Brain microvascular endothelial cell (primary cell): Measurements from ENCODE around the gene TAF4.

Experiments
- DNase-seq: peaks from one replicate; pipeline ENCODE4 v3.0.0-alpha.2; 2020
- H3K27ac ChIP-seq: fragments of 250-450 bp; sonication (Bioruptor Pico); 2 replicates; pipeline ENCODE4 v1.5.1; 2020; ENCODE audit warnings: mild to moderate bottlenecking, moderate library complexity
- H3K27me3 ChIP-seq: fragments of 250-450 bp; sonication (Bioruptor Pico); replicated peaks from 2 replicates; pipeline ENCODE4 v1.5.1; 2020; ENCODE audit warnings: mild to moderate bottlenecking
- H3K36me3 ChIP-seq: fragments of 250-450 bp; sonication (Bioruptor Pico); replicated peaks from 2 replicates; pipeline ENCODE4 v1.5.1; 2020; ENCODE audit warnings: mild to moderate bottlenecking
- H3K4me3 ChIP-seq: 2 replicates; pipeline ENCODE4 v1.5.1; 2011; ENCODE audit warnings: low read depth, mild to moderate bottlenecking, control low read depth, low read length, moderate library complexity
- in situ Hi-C: cut with HindIII; loops from 2 replicates; pipeline ENCODE4 v1.10.0; 2017; ENCODE audit warnings: low sequenced_read_pairs, low pct_ligation_motif_present
- TF ChIP-seq, protein P1 (sequence below): IDR thresholded peaks from 2 replicates; pipeline ENCODE4 v1.5.1; 2011; ENCODE audit warnings: low read depth, mild to moderate bottlenecking, moderate library complexity, low read length, control low read depth, inconsistent platforms; ENCODE audit errors: missing control alignments

The TAF4 gene

DNA sequence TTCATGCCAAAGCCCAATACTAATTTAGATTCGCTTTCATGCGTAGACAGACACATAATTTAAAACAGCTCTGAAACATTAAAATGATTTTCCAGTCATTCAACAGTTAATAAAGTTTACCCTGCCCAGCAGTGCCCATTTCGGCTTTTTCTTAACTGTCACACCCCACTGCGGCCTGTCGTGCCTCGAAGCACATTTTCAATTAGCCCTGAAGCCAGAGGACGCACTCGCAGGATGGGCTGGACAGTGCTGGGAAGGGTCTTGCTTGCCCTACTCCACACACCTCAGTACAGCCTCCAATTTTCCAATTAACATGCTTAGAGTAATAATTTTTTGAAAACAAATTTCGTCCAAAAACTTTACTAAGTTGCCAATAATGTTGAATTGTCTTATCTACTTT lies 35.3 kb downstream of the TAF4 start:
- no peak overlapping the region for H3K4me3 ChIP-seq
- no peak for DNase-seq
- no peak overlapping the region for H3K27ac ChIP-seq
- H3K27me3 ChIP-seq, result no peaks in the 10 kb centered on the region
- in situ Hi-C loops, result no loop called here
- TF ChIP-seq, protein P1, sequence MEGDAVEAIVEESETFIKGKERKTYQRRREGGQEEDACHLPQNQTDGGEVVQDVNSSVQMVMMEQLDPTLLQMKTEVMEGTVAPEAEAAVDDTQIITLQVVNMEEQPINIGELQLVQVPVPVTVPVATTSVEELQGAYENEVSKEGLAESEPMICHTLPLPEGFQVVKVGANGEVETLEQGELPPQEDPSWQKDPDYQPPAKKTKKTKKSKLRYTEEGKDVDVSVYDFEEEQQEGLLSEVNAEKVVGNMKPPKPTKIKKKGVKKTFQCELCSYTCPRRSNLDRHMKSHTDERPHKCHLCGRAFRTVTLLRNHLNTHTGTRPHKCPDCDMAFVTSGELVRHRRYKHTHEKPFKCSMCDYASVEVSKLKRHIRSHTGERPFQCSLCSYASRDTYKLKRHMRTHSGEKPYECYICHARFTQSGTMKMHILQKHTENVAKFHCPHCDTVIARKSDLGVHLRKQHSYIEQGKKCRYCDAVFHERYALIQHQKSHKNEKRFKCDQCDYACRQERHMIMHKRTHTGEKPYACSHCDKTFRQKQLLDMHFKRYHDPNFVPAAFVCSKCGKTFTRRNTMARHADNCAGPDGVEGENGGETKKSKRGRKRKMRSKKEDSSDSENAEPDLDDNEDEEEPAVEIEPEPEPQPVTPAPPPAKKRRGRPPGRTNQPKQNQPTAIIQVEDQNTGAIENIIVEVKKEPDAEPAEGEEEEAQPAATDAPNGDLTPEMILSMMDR, result no peak
- no peaks in the 10 kb centered on the region for H3K36me3 ChIP-seq

DNA sequence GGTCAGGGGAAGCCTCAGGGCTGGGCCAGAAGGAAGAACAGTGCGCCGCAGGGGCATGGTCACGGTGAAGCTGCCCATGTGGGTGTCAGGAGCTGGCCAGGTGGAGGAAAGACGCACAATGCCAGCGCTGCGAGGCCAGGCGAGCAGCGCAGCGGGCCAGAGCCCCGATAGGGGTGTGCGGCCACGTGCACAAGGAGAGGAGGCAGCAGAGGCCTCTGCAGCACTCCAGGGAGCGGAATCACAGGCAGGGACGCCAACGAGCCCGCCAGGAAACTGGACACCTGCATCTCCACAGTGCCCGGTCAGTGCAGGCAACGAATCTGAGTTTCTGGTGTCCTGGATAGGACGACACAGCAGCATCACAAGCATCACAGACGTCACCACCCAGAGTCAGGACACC lies 35.7 kb downstream of the TAF4 start:
- Histone ChIP-seq H3K36me3 (no peaks in the 10 kb centered on the region), H3K27me3 (no peaks in the 10 kb centered on the region), H3K27ac (no peak overlapping the region), H3K4me3 (no peak overlapping the region)
- in situ Hi-C loops, result no loop called here
- TF ChIP-seq, protein P1, result no peak
- no peak for DNase-seq

DNA sequence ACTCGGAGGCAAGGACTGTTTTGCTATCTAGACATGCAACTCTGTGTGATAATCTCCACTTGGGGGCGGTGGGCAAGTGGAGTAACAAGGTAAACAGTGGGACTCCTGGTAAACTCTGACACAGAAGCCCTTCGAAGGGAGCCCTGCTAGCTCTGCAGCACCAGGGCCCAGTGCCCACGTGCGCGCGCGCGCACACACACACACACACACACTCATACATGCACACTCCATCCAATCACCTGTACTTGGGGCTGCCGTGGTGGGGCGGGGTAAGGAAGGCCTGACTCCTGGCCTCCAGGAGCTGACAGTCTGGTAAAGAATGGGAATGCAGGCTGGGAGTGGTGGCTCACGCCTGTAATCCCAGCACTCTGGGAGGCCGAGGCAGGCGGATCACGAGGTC lies 36.4 kb downstream of the TAF4 start:
- no peak for DNase-seq
- H3K27ac ChIP-seq, result no peak overlapping the region
- in situ Hi-C loops, result no loop called here
- TF ChIP-seq, protein P1, result no peak
- no peaks in the 10 kb centered on the region for H3K36me3 ChIP-seq
- no peaks in the 10 kb centered on the region for H3K27me3 ChIP-seq
- no peak overlapping the region for H3K4me3 ChIP-seq

DNA sequence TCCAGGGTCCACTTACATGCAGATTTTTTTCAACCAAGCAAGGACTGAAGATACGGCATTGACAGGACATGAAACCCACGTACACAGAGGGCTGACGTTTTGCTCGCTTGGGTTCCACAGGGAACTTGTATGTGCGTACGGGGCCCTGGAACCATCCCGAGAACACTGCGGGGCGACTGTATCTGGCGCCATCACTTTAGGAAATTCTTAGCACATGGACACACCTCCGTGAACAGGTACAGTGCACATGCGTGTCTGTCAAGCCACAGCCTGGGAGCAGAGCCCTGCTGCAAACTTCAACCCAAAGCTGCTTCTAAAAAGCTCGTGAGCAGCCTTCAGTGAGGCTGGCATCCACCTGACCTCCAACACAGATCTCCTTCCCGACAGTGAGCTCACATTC lies 37.3 kb downstream of the TAF4 start:
- TF ChIP-seq, protein P1, result no peak
- in situ Hi-C loops, result no loop called here
- Histone ChIP-seq H3K4me3 (no peak overlapping the region), H3K27ac (no peak overlapping the region), H3K27me3 (no peaks in the 10 kb centered on the region), H3K36me3 (no peaks in the 10 kb centered on the region)
- no peak for DNase-seq

DNA sequence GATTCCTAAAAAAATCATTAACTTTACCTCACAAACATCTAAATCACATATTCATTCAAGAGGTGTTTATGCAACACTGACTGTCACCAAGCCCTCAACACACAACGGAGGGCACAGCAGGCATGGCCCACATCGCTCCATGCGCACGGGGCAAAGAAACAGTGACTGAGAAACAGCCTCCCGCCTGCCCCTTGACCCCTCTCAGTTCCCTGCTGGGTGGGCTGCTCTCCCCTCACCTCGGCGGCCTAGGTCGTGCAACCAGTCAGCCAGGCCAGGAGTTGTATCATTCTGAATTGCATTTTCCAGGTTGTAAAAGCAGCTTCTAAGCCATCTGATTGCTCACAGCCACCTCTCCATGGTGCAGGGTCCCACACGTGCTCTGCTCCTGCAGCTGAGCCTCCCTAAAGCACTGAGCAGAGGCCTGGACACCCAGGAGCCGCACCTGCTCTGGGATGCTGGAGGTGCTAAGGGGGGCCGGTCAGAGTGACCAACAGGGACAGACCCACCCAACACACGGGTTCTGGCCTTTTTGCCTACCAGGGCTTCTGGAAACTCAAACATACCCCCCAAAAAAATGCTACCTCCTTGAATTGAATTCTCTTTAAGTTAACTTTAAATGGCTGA lies 37.9 kb downstream of the TAF4 start:
- TF ChIP-seq, protein P1, result no peak
- H3K4me3 ChIP-seq, result no peak overlapping the region
- no peaks in the 10 kb centered on the region for H3K36me3 ChIP-seq
- no peaks in the 10 kb centered on the region for H3K27me3 ChIP-seq
- no peak overlapping the region for H3K27ac ChIP-seq
- in situ Hi-C loops, result no loop called here
- no peak for DNase-seq

DNA sequence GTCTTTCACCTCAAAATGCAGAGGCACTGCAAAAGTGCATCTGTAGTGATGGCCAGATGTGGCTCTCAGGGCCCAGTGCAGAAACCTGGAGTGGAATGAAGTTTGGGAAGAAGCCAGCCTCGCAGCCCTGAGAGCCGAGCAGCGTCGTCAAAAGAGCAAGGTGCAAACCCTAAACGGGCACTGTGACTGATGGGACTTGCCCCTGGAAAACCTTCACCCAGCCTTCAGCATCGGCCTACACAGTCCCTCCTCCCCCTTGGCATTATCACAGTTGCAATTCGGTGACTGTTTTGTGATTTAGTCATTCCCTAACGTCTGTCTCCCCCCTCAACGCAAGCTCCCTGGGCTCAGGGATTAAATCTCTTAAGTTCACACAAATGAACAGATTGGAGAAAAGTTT lies 38.6 kb downstream of the TAF4 start:
- no peak overlapping the region for H3K4me3 ChIP-seq
- TF ChIP-seq, protein P1, result no peak
- no peaks in the 10 kb centered on the region for H3K36me3 ChIP-seq
- DNase-seq, result no peak
- in situ Hi-C loops, result no loop called here
- H3K27me3 ChIP-seq, result no peaks in the 10 kb centered on the region
- no peak overlapping the region for H3K27ac ChIP-seq
